HG02973 (cell line): ENCODE data around the gene ARMC12.

Source experiments
- ATAC-seq: cut with Tn5 transposase; IDR thresholded peaks from one replicate; pipeline ENCODE4 v1.9.1; 2021; ENCODE audit warnings: moderate library complexity; ENCODE audit not compliant: unreplicated experiment

Gene ARMC12

GRCh38 chr6:35718375-35718736 lies 18.5 kb upstream of the ARMC12 start:
- no peak for ATAC-seq

DNA sequence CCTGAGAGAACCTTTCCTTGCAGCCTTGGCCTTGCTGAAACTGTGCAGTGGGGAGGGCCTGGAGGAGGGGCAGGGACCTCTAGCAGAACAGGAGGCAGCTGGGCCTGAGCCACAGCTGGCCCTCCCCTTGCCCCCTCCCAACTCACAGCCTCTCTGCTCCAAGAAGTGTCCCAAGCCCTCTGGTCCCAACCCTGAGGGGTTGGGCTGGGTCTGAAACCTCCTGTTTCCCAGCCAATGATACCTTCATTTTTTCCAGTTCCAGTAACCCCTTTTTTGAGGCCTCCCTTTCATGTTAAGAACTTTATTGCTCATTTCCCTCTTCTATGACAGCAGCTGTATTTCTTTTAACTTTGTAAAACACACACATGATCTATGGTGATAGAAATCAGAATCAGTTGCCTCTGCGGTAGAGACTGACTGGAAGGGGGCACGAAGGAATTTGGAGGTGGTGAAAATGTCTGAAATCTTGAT lies 17.9 kb upstream of the ARMC12 start:
- ATAC-seq, result no peak

- peak; percentile 31 for ATAC-seq
Measured at GRCh38 chr6:35719404-35719829, 17.4 kb upstream of the ARMC12 start.

DNA sequence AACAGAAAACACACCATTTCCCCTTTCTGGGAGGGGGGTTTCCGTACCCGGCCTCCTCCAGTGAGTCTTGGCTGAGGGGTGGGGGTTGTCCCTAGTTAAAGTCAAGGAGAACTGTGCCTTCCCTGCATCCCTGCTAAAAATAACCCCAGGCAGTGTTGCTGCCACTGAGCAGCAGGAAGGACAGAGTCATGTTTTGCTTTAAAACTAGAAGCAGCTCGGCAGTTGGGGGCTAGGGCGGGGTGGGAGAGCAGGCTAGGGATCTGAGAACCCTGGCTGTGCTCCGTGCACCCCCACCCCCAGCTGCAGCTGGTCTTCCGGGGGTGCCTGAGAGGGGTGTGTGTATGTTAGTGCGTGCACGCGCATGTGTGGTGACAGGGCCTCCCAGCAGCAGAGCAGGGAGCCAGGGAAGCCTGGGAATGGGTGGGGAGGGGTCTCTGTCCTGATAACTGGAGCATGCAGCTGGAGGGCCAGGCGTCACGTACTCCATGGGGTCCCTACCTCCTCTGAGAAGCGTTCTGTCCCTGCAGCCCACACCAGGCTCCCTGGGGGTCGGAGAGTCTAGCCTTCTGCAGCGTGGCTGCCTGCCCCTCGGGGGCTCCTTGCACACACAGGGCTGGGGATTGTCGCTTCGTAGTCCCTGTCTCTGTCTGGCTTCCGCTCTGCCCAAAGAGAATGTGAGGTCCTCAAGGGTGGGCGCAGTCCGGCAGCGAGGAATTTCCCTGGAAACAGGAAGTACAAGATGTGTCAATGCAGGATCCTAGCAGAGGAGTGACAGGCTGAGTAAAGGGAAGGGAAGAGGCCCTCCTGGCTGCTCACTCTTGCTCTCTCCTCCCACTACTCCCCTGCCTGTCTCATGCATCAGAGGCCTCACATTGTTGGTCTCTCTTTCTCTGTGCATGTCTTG lies 16.8 kb upstream of the ARMC12 start:
- peak; percentile 64 for ATAC-seq

DNA sequence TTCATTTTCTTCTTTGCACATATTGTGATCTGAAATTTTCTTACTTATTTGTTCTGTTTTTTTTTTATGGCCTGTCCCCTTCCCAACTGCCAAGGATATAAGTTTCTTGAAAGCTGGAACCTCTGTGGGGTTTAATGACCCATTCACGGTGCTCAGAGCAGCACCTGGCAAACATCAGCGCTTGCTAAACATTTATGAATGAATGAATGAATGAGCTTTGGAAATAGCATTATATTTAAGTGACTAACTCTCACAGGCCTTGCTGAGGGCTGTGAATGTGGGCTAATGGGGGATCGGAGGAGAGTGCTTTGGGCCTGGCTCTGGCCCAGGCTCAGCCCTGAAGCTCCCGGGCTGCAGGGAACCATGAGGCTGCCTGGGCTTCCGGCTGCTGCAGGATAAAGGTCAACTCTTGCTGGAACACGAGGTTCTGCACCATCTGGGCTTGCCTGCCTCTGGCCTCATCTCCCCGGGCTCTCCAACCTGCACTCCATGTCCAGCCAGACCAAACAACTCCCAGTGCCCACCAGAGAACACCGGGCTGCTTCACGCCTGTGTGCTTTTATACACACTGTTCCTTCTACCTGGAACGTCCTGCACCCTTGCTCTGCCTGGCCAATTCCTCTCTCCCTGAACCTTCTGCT lies 14.6 kb upstream of the ARMC12 start:
- no peak for ATAC-seq

DNA sequence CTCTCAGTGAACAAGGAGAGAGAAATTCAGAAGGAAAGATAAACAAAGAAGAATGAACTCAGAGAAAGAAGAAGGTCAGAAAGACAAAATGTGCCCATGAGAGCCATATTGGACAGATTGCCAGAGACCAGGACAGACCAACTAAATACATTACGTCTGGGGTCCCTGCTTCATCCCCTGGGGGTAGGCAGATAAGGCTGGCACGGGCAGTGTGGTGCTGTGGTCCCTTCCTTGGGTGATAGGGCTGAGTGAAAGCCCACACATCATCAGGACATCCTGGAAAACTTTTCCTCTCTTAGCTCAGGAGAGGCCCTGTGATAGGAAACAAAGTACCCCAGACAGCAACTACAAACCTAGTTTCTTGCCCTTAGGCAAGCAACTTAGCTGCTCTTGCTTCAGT lies 13.2 kb upstream of the ARMC12 start:
- ATAC-seq, result no peak

GRCh38 chr6:35724059-35724458 lies 12.8 kb upstream of the ARMC12 start:
- ATAC-seq, result no peak

DNA sequence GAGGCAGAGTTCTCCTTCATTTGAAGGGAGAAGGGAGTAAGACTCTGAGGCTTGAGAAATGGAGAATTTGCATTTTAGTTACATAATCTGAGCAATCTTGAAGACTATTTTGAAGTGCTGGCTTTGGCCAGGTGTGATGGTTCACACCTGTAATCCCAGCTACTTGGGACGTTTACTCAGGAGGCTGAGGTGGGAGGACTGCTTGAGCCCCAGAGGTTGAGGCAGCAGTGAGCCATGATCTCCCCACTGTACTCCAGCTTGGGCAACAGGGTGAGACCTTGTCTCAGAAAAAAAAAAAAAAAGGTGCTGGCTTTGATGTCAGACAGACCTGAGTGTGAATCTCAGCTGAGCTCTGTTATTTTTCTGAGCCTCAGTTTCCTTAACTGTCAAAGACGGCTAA lies 12.4 kb upstream of the ARMC12 start:
- ATAC-seq, result no peak

DNA sequence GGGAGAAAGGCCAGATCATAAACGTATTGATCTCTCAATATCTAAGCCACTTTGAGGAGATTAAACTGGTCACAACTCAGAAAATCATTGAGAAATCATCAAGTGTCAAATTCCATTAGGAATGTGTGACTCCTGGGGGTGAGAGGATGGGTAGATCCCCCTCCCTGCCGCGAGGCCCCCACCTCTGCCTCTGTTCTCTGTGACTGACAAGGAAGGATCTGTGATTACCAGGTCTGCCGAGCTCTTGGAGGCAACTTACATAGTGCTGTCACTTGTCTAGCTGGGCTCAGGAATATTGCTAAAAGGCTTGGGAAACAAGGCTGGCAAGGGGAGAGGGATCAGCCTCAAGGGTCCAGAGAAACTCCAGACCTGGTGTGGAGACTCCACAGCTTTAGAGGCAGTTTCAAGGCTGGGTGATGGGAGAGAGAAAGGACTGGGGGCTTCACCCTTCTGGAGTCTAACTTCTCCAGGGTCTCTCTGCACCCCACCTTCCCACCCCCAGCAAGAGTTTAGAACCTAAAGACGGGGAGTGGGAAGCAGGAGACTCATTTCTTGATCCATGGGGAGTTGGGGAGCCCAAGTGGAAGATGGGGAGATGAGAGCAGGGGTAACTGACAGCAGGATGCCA lies 11.6 kb upstream of the ARMC12 start:
- no peak for ATAC-seq

- no peak for ATAC-seq
Measured at GRCh38 chr6:35725721-35726438, 11.0 kb upstream of the ARMC12 start.

DNA sequence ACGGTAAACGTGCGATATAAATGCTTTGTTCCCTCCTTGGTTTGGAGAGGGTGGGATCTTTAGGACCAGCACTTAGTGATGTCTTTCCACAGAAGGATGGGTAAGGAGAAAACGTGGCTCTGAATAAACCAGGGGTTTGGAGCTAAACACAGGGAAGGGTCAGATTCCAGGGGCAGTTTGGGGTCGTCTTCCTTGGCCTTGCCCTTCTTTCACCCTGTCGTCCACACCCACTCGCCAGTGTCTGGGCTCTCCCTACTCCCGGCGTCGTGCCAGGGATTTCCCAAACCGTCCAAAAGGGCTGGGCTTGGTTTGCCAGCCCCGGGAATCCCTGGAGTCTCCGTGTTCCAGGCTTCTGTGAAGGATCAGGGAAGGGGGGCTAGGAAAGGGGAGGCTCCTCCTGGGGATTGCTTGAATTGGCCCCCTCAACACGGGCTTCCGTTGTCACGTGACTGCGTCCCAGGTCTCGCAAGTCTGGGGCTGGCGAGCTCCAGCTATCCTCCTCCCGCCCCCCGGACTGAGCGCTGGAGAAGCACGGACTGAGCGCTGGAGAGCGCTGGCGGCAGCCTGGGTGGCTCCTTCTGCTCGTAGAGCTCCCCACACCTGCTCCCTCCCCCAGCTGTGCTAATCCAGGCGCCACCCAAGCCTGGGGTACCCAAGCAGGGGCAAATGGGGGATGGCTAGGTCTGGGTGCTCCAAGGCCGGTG lies 9.4 kb upstream of the ARMC12 start:
- ATAC-seq, result no peak

- peak; percentile 37 for ATAC-seq
Measured at GRCh38 chr6:35727935-35728682, 8.7 kb upstream of the ARMC12 start.

- ATAC-seq, result no peak
Measured at GRCh38 chr6:35728683-35729678, 7.9 kb upstream of the ARMC12 start.

GRCh38 chr6:35729722-35730121 lies 7.1 kb upstream of the ARMC12 start:
- ATAC-seq, result no peak

DNA sequence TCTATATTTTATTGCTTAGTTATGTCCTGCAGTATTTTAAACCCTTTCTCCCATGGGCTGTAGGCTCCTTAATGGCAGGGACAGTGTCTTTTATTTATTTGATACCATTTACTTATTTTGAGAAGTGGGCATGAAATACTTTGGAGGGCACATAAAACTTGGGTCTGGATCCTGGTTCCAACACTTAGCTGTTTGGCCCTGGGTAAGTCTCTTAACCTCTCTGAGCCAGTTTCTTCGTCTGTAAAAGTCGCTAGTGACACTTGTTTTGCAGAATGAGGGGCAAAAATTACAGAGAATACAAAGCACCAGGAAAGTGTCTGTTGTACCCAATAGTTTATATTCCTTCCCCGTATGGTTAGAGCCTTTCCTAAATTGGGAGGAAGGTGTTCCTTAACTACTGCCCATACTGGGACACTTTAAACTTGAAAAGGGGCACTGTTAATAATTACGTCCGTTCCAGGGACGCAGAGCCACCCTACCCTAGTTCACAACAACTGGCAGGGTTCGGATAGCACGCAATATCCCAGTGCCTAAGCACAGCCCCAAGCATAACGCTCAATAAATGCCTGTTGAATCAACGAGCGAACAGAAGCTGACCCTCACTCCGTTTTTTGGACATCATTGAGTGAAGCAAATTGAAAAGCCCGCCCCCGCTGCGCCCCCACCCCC lies 6.0 kb upstream of the ARMC12 start:
- ATAC-seq, result no peak

DNA sequence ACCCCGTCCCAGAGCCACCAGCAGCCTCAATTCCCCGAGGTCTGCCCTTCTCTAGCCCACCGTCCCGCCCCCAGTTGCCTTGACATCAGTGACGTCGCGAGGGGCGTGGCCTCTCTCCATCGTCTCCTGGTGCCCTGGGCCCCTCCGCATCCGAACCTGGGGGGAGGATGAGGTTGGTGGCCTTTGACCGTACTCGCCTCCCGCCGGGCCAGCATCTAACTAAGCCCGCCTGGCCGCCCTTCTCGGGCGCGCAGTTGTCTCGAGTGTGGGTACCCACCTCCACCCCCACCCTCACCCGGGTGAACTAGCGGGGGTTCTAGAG lies 5.5 kb upstream of the ARMC12 start:
- ATAC-seq, result peak; percentile 45

DNA sequence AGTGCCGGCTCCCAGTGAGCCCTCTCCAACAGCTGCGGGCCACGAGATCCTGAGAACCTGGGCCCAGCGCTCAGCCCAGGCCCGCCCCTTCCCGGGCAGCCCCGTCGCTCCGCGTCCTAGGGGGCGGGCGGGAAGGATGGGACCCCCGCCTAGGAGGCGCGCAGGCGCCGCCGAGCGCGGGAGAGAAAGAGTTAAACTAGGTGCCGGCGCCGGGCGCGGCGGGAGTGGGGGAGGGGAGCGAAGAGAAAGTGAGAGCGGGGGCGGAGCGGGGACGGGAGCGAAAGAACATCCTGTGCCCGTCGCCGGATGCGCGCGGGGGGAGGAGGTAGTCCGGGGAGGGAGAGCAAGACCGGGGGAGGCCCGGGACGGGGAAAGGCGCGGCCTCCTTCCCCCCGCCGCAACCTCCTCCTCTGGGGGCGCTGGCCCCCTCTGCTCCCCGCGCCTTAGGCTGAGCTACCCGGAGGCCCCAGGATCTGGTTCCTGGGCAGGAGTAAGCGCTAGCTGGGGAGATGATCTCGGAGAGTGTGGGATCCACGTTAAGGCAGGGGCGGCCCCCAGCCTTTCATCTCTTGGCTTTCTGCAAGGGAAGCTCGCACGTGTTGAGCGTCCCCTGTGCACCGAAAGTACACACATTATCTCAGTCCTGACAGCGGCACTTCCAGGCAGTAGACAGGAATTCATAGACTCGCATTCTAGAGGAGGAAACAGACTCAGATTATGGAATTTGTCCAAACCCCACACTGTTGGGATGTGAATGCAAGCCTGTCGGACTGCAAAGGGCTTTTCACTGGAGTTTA lies 4.9 kb upstream of the ARMC12 start:
- ATAC-seq, result peak; percentile 44
